Neutrophil (primary cell): ENCODE results near the gene LUZP1.

Source experiments
- H3K27ac ChIP-seq: fragments of 200-600 bp; sonication (generic); 2 replicates; pipeline ENCODE4 v1.5.1; 2016; ENCODE audit warnings: mild to moderate bottlenecking, moderate library complexity
- H3K27me3 ChIP-seq: fragments of 200-600 bp; sonication (generic); 2 replicates; pipeline ENCODE4 v1.6.0; 2016; ENCODE audit warnings: mild to moderate bottlenecking
- H3K36me3 ChIP-seq: fragments of 200-600 bp; sonication (generic); 2 replicates; pipeline ENCODE4 v1.5.1; 2017
- H3K4me1 ChIP-seq, 2 experiments: fragments of 200-600 bp in 1 of 2; sonication (generic) in 1 of 2; 1 replicate in 1 of 2; 2 replicates in 1 of 2; pipeline versions ENCODE4 v1.5.1 to v1.6.1; 2013 to 2016; ENCODE audit warnings: low read depth in 1 of 2, low read length in 1 of 2, mild to moderate bottlenecking in 1 of 2, moderate library complexity in 1 of 2; ENCODE audit not compliant: control insufficient read depth in 1 of 2, insufficient read depth in 1 of 2
- H3K4me3 ChIP-seq, 2 experiments: fragments of 200-600 bp in 1 of 2; sonication (generic) in 1 of 2; 1 replicate in 1 of 2; 2 replicates in 1 of 2; pipeline ENCODE4 v1.5.1; 2013 to 2016; ENCODE audit warnings: low read depth in 1 of 2, low read length in 1 of 2, mild to moderate bottlenecking in 1 of 2, moderate library complexity in 1 of 2
- H3K9me3 ChIP-seq: fragments of 200-600 bp; sonication (generic); 2 replicates; pipeline ENCODE4 v1.5.1; 2016
- TF ChIP-seq, protein P1 (sequence below): fragments of 200-600 bp; sonication (generic); IDR thresholded peaks from 2 replicates; pipeline ENCODE4 v1.5.1; 2016; ENCODE audit warnings: antibody characterized with exemption

LUZP1 gene

GRCh38 chr1:23177031-23177430 lies 8.4 kb upstream of the LUZP1 start:
- TF ChIP-seq, protein P1, sequence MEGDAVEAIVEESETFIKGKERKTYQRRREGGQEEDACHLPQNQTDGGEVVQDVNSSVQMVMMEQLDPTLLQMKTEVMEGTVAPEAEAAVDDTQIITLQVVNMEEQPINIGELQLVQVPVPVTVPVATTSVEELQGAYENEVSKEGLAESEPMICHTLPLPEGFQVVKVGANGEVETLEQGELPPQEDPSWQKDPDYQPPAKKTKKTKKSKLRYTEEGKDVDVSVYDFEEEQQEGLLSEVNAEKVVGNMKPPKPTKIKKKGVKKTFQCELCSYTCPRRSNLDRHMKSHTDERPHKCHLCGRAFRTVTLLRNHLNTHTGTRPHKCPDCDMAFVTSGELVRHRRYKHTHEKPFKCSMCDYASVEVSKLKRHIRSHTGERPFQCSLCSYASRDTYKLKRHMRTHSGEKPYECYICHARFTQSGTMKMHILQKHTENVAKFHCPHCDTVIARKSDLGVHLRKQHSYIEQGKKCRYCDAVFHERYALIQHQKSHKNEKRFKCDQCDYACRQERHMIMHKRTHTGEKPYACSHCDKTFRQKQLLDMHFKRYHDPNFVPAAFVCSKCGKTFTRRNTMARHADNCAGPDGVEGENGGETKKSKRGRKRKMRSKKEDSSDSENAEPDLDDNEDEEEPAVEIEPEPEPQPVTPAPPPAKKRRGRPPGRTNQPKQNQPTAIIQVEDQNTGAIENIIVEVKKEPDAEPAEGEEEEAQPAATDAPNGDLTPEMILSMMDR: no peak
- Histone ChIP-seq H3K27ac (no peak overlapping the region), H3K4me3 (no peak overlapping the region)

DNA sequence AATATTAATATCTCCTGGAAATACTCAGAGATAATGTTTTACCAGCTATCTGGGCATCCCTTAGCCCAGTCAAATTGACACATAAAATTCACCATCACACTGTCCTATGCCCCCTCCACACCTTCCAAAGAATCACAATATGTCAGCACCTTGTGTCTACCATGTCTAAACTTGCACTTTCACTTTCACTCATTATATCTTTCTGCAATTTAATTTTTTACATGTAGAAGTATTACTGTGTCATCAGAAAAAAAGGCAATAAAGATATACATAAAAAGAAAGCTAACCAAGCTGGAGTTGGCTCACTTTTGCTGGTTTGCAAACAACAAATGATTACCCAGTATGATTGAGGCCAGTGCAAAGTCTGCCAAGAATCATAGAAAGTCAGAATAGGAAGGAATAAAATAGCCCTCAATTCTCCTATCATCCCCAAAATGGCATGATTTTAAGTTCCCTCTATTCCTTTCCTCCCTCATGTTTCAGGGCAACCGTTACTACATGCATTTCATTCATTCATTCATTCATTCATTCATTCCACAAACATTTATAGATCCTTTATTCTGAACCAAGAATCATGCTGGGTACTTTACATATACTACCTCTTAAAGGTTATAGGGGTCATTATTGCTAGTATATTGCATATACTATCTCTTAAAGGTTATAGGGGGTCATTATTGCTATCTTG lies 5.9 kb upstream of the LUZP1 start:
- Histone ChIP-seq H3K4me1 (peaks cover 12 to 14% of the 10 kb centered on the region in 2 experiments), H3K9me3 (no peaks in the 10 kb centered on the region), H3K27me3 (peaks cover 48% of the 10 kb centered on the region), H3K4me3 (no peak overlapping the region), H3K27ac (no peak overlapping the region), H3K36me3 (no peaks in the 10 kb centered on the region)
- TF ChIP-seq, protein P1: no peak

More at GRCh38 chr1:23177031-23177430, 8.4 kb upstream of the LUZP1 start:
- H3K4me1 ChIP-seq: peaks cover 9% of the 10 kb centered on the region in 2 experiments
- no peaks in the 10 kb centered on the region for H3K9me3 ChIP-seq
- H3K27me3 ChIP-seq: peaks cover 57% of the 10 kb centered on the region
- no peaks in the 10 kb centered on the region for H3K36me3 ChIP-seq

- TF ChIP-seq, protein P1: no peak
- no peaks in the 10 kb centered on the region for H3K36me3 ChIP-seq
Measured at GRCh38 chr1:23171181-23171755, 2.6 kb upstream of the LUZP1 start.

DNA sequence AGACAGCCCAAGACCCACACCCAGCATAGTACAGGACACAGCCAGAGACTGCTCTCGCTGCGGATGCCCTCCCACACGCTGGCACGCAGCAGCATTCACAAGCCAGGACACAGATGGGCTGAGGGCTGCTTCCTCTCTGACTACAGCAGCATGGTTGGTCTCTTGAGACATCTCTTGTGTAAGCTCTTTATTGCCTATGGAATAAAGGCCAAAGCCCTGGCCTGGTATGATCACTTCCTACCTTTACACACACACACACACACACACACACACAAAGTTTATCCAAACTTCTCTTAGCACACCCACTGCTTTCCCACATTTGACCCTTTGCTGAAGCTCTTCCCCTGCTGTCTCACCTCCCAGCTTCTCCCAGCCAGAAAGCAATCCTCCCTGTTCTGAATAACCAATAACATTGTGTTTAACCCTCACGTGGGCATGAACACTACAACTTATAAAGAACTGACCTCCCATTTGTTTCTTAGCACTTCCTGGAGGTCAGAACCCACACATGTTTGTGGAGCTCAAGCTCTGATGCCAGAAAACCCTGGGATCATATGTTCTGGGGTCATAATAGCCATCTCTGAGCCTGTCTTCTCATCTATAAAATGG lies 1.2 kb upstream of the LUZP1 start:
- peaks cover 19 to 26% of the 10 kb centered on the region in 2 experiments for H3K4me1 ChIP-seq

More at GRCh38 chr1:23171181-23171755, 2.6 kb upstream of the LUZP1 start:
- Histone ChIP-seq H3K27me3 (peaks cover 31% of the 10 kb centered on the region), H3K9me3 (no peaks in the 10 kb centered on the region), H3K4me1 (peaks cover 19 to 26% of the 10 kb centered on the region in 2 experiments), H3K27ac (no peak overlapping the region), H3K4me3 (no peak overlapping the region)

GRCh38 chr1:23169195-23169575 lies 529 bp upstream of the LUZP1 start:
- peaks cover 18% of the 10 kb centered on the region for H3K27me3 ChIP-seq
- H3K27ac ChIP-seq: no peak overlapping the region
- H3K9me3 ChIP-seq: no peaks in the 10 kb centered on the region
- TF ChIP-seq, protein P1: no peak
- H3K36me3 ChIP-seq: no peaks in the 10 kb centered on the region
- H3K4me1 ChIP-seq: peaks cover 19 to 26% of the 10 kb centered on the region in 2 experiments
- peak overlapping the region; percentile 54 to 75 for H3K4me3 ChIP-seq

More for the DNA sequence above, 1.2 kb upstream of the LUZP1 start:
- Histone ChIP-seq H3K36me3 (no peaks in the 10 kb centered on the region), H3K27me3 (peaks cover 19% of the 10 kb centered on the region), H3K9me3 (no peaks in the 10 kb centered on the region), H3K4me3 (no peak overlapping the region), H3K27ac (peak overlapping the region; percentile 10)
- TF ChIP-seq, protein P1: no peak
